GM19467 (cell line): ENCODE measurements around the gene KLHL26.

Experiments
- ATAC-seq: cut with Tn5 transposase; IDR thresholded peaks from one replicate; pipeline ENCODE4 v1.9.1; 2021; ENCODE audit warnings: mild to moderate bottlenecking, moderate library complexity; ENCODE audit not compliant: unreplicated experiment

KLHL26 gene

DNA sequence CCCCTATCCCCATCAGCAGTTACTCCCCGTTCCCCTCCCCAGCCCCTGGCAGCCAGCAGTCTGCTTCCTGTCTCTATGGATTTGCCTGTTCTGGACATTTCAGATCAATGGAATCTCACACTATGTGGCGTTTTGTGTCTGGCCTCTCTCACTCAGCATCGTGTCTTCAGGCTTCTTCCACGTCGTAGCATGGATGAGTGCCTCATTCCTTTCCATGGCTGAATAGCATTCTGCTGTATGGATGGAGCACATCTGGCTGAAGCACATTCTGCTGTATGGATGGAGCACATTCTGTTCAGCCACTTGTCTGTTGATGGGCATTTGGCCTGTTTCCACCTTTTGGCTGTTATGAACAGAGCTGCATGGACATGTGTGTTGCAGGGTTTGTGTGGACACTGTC lies 76.2 kb downstream of the KLHL26 start:
- ATAC-seq = no peak

DNA sequence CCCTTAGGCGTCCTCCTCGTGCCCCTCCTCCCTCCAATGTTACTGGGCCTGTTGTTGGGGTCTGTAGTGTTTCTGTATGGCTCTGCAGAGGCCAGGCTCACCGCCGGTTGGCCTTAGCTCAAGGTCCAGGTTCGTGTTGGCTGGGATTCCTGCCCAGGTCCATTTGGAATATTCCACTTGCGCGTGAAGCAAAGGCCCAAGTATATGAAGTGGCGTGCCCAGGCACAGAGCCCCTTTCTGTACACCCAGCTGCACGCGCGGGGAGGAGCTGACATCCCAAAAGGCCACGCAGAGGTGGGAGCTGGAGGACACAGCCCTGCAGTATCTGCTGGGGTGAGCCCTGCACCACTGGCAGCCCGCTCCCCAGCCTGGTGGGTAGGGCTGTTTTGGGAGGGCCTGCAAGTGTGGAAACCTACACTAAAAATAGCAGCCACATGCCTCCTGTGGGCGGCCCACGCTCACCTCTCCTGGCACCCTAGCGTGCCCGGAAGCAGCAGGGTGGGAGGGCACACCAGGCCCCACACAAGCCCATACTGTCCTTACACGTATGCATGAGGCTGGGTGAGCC lies 76.8 kb downstream of the KLHL26 start:
- no peak for ATAC-seq

DNA sequence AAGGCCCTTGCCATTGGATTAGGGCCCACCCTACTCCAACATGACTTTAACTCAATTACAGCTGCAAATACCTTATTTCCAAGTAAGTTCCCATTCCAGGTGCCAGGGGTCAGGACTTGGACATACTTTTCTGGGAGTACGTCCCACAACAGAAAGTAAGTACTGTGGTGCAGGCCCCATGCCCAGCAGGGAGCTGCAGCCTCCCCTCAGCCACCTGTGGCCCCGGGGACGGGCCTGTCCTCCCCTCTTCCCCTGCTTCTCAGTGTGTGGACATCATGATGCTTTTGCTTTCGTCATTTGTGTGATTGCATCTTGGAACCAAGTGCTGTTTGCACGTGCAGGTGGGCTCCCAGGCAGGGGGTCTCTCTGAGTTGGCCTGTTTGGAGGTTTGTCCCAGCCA lies 78.6 kb downstream of the KLHL26 start:
- no peak for ATAC-seq

DNA sequence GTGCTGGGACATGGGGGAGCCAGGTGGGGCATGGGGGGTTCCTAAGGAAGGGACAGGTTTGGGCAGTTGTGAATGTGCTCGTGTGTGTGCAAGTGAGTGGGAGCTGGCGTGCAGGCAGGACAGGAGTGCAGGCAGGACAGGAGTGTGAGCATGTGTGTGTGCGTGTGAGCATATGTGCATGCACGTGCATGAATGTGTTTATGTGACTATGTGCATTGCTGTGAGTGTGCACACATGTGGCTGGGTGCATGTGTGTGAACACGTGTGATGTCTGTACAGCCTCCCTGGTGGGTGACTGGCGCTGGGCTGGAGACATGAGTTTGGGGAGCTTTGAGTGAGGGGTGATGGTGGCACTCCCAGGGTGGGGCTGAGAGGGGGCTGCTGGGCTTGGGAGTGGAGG lies 80.0 kb downstream of the KLHL26 start:
- no peak for ATAC-seq

DNA sequence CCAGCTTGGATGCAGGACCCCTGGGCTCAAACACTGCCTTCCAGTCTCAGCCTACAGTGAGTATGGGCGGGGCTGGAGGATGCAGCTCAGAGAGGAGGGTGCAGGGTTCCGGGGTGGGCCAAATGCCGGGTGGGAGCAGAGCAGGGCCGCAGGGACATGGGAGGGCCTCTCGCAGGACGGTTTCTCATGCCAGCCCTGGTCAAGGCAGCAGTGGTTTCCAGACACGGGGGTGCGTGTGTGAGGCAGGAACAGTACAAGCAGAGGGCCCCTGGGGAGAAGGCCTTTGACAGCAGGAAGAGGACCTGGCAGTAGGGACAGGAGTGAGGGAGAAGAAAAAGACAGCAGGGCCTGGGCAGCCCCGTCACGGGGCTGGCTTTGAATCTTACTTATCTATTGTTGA lies 80.8 kb downstream of the KLHL26 start:
- ATAC-seq = no peak

DNA sequence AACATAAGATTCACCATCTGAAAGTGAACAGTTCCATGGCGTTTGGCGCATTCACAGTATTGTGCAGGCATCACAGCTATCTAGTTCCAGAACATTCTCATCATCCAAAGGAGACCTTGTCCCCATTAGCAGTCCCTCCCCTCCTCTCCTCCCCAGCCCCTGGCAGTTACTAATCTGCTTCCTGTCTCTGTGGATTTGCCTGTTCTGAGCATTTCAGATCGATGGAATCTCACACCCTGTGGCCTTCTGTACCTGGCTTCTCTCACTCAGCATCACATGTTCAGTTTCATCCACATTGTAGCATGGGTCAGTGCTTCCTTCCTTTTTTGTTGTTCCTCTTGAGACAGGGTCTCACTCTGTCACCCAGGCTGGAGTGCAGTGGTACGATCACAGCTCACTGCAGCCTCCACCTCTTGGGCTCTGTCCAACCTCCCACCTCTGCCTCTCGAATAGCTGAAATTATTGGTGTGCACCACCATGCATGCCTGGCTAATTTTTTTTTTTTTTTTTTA lies 81.2 kb downstream of the KLHL26 start:
- no peak for ATAC-seq

DNA sequence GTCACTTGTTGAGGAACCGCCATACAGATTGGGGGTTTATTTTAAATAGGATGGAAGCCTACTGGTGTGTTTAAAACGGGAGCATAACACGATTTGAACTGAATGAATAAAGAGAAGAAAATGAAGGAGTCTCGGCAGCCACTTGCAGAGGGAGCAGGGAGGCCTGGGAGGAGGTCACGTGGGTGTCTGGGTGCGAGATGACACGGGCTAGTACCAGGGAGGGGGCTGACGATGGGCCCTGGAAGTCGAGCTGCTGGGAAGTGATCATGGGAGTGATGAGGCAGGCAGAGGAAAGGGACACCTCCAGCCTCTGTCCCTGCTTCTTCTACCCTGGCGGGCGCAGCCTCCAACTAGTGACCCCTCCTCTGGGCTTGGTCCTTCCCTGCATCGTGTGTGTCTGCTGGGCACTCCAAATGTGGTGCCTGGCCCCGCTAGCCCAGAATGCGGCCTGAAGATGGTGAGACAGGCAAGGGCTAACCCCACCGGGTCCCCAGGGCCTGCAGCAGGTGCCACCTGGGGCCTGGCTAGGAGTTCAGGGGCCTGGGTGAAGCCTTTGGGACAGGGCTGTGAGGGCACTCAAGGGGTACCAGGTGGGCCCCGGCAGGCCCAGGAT lies 82.1 kb downstream of the KLHL26 start:
- no peak for ATAC-seq

DNA sequence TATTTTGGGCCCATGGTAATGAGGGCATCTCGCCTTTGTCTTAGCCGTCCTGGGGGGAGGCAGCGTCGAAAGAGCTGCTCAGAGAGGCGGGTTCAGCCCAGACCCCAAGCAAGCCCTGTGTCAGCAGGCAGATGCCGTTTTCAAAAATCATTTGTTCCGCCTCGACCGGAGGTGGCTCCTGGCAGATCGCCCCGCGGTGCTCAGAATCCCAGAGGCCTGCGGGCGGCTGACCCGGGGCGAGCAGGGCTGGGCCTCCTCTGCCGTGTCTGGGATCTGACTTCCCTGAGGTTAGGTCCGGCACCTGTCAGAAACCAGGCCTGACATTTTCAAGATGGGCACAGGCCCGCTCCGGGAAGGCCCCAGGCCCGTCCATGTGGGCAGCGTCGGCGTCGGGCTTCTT lies 82.7 kb downstream of the KLHL26 start:
- no peak for ATAC-seq
